Fibroblast of upper back skin (primary cell): ENCODE results near the gene ESRP2.
A peak's percentile ranks its signal among the peaks of the same experiment; 100 is the strongest.

Source experiments
- DNase-seq: peaks from one replicate; pipeline ENCODE4 v3.0.0-alpha.2; 2013

The ESRP2 gene

GRCh38 chr16:68235887-68236136 is at the start of gene ESRP2:
Gene ESRP2 (minus strand): TSS chr16:68236127. CDS start chr16:68236045, 82 bp downstream.
- no peak for DNase-seq

- no peak for DNase-seq
Measured at GRCh38 chr16:68285683-68286082, 49.8 kb upstream of the ESRP2 start.

- DNase-seq, result no peak
Measured at GRCh38 chr16:68284847-68285246, 48.9 kb upstream of the ESRP2 start.

- DNase-seq, result no peak
Measured at GRCh38 chr16:68283801-68284598, 48.1 kb upstream of the ESRP2 start.

- DNase-seq, result no peak
Measured at GRCh38 chr16:68283346-68283745, 47.4 kb upstream of the ESRP2 start.

- no peak for DNase-seq
Measured at GRCh38 chr16:68282064-68282452, 46.1 kb upstream of the ESRP2 start.

- DNase-seq, result no peak
Measured at GRCh38 chr16:68281368-68282063, 45.6 kb upstream of the ESRP2 start.

GRCh38 chr16:68279726-68280558 is 44.0 kb upstream of the ESRP2 start:
- no peak for DNase-seq

GRCh38 chr16:68276223-68276622 is 40.3 kb upstream of the ESRP2 start:
- DNase-seq, result no peak

GRCh38 chr16:68275611-68276191 is 39.8 kb upstream of the ESRP2 start:
- DNase-seq, result no peak

GRCh38 chr16:68274441-68274840 is 38.5 kb upstream of the ESRP2 start:
- DNase-seq, result no peak

- DNase-seq, result no peak
Measured at GRCh38 chr16:68273896-68274295, 38.0 kb upstream of the ESRP2 start.

- DNase-seq, result no peak
Measured at GRCh38 chr16:68273459-68273858, 37.5 kb upstream of the ESRP2 start.

- DNase-seq, result no peak
Measured at GRCh38 chr16:68272507-68273209, 36.7 kb upstream of the ESRP2 start.

- no peak for DNase-seq
Measured at GRCh38 chr16:68270353-68270752, 34.4 kb upstream of the ESRP2 start.

GRCh38 chr16:68269793-68270192 is 33.9 kb upstream of the ESRP2 start:
- no peak for DNase-seq

GRCh38 chr16:68267612-68268405 is 31.9 kb upstream of the ESRP2 start:
- DNase-seq, result peak; percentile 5

- DNase-seq, result peak; percentile 62
Measured at GRCh38 chr16:68265078-68265920, 29.4 kb upstream of the ESRP2 start.

GRCh38 chr16:68264128-68265077 is 28.5 kb upstream of the ESRP2 start, which contains the start of gene SLC7A6:
Gene SLC7A6 (plus strand): TSS chr16:68264526. CDS start chr16:68274727, 10,201 bp downstream.
- peak; percentile 68 for DNase-seq
